Measurements from ENCODE around the gene SEMA6D. TPM values are rescaled to one million over a fixed set of nuclear protein-coding genes. Genes with fewer than 3 reads are reported as not detected.

SEMA6D gene
- total RNA-seq, 1 donor from 2014 or later: 1.8 TPM

DNA sequence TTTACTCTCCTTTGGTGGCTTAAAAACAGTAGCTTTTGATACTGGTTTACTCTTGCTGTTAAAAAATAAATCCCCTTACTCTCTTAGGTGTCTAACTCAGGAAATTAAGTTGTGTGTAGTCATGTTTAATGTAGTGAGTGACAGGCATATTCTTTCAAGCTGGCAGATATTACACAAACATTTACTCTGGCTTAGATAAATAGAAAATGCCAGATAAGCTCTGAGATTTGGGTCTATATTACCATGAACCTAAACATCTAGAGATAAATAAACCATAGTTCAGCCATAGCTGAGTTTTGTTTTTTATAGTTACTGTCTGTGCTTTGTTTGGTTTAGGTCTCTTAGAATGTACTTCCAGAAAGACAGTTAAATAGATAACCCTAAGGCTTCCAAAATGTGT is 2.4 kb downstream of the SEMA6D start:
- TF ChIP-seq, protein P1, sequence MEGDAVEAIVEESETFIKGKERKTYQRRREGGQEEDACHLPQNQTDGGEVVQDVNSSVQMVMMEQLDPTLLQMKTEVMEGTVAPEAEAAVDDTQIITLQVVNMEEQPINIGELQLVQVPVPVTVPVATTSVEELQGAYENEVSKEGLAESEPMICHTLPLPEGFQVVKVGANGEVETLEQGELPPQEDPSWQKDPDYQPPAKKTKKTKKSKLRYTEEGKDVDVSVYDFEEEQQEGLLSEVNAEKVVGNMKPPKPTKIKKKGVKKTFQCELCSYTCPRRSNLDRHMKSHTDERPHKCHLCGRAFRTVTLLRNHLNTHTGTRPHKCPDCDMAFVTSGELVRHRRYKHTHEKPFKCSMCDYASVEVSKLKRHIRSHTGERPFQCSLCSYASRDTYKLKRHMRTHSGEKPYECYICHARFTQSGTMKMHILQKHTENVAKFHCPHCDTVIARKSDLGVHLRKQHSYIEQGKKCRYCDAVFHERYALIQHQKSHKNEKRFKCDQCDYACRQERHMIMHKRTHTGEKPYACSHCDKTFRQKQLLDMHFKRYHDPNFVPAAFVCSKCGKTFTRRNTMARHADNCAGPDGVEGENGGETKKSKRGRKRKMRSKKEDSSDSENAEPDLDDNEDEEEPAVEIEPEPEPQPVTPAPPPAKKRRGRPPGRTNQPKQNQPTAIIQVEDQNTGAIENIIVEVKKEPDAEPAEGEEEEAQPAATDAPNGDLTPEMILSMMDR (IDR thresholded peaks at IDR 0.05; ENCODE audit: insufficient read depth, low read length, poor library complexity, severe bottlenecking): no peak
- Histone ChIP-seq H3K27me3 (ENCODE audit: control insufficient read depth, insufficient read depth, low read length) (no peaks in the 10 kb centered on the region), H3K4me3 (ENCODE audit: low read depth, low read length) (no peak overlapping the region), H3K36me3 (ENCODE audit: control insufficient read depth, insufficient read depth, low read length) (no peaks in the 10 kb centered on the region)
- DNase-seq (ENCODE audit: low read depth): no peak

DNA sequence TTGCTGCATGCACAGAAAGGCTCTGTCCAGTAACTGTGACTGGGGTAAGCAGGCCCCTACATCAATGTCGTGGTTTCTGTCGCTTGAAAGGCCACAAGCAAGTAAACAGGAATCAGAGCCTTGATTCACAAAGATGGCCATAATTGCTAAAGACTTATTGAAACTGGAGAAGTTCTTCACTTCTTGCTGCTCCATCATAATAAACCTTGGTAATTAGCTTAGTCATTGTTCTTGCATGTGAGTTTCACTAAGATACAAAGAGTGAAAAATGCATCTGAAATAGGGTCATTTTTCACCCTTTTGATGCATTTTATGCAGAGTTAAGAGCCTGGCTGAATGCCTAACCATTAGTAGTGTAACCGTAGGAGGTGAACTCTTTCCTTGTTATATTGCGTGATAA is 3.2 kb downstream of the SEMA6D start:
- no peak for DNase-seq (ENCODE audit: low read depth)
- TF ChIP-seq, protein P1 (IDR thresholded peaks at IDR 0.05; ENCODE audit: insufficient read depth, low read length, poor library complexity, severe bottlenecking): no peak
- no peaks in the 10 kb centered on the region for H3K36me3 ChIP-seq (ENCODE audit: control insufficient read depth, insufficient read depth, low read length)
- H3K4me3 ChIP-seq (ENCODE audit: low read depth, low read length): no peak overlapping the region
- H3K27me3 ChIP-seq (ENCODE audit: control insufficient read depth, insufficient read depth, low read length): no peaks in the 10 kb centered on the region

DNA sequence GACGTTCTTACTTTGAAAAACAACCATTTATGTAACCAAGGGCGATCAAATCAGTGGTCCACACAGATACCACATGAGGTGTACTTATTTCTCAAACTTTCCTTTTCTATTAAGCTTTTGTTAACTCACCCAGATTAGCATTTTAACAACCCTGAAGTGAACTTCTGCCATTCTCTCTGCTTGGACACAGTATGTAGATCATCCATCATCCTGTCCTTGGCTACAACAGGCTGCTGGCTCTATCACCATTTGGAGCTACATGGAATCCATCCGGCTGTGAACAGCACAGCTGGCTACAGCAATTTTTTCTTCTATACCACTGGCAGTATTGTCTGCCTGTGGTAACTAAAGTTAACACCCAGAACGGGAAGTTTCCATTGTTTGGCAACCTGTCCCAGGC is 4.4 kb downstream of the SEMA6D start:
- DNase-seq (ENCODE audit: low read depth): no peak
- Histone ChIP-seq H3K27me3 (ENCODE audit: control insufficient read depth, insufficient read depth, low read length) (no peaks in the 10 kb centered on the region), H3K4me3 (ENCODE audit: low read depth, low read length) (no peak overlapping the region), H3K36me3 (ENCODE audit: control insufficient read depth, insufficient read depth, low read length) (no peaks in the 10 kb centered on the region)
- TF ChIP-seq, protein P1 (IDR thresholded peaks at IDR 0.05; ENCODE audit: insufficient read depth, low read length, poor library complexity, severe bottlenecking): no peak

DNA sequence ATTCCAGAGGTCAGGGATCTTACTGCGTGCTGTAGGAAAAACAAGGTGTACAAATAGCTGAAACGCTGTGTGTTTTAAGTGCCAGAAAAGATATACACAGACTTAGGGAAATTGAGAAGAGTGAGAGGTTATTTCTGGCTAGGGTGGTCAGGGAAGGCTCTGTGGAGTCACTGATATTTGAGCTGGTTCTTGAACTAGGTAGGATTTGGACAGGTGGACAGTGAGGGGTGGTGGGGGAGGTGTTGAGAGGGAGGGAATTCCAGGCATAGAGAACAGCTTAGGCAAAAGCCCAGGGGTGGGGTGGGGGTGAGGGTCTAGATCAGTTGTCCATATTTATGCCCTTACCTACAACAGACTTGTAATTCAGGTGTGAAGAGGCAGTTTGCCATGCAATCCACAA is 7.0 kb downstream of the SEMA6D start:
- TF ChIP-seq, protein P1 (IDR thresholded peaks at IDR 0.05; ENCODE audit: insufficient read depth, low read length, poor library complexity, severe bottlenecking): no peak
- no peaks in the 10 kb centered on the region for H3K27me3 ChIP-seq (ENCODE audit: control insufficient read depth, insufficient read depth, low read length)
- H3K36me3 ChIP-seq (ENCODE audit: control insufficient read depth, insufficient read depth, low read length): no peaks in the 10 kb centered on the region
- DNase-seq (ENCODE audit: low read depth): no peak
- no peak overlapping the region for H3K4me3 ChIP-seq (ENCODE audit: low read depth, low read length)

DNA sequence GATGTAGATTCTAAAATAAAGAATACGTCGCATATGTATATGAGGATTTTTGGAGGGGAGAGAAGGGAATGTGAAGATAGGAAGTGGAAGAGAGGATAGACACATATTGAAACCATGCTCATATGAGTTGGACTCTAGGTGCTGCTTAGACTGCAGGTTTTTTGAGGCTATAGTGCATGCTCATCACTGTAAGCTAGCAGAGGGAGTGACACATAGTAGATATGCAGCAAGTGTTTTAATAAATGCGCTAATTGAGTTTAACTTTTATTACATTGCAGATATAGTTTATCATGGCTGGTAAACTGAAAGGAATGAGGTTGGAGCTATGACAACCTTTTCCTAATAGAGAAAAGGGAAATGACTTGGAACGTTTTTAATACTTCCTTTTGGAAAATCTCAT is 7.7 kb downstream of the SEMA6D start:
- Histone ChIP-seq H3K36me3 (ENCODE audit: control insufficient read depth, insufficient read depth, low read length) (no peaks in the 10 kb centered on the region), H3K27me3 (ENCODE audit: control insufficient read depth, insufficient read depth, low read length) (no peaks in the 10 kb centered on the region), H3K4me3 (ENCODE audit: low read depth, low read length) (no peak overlapping the region)
- TF ChIP-seq, protein P1 (IDR thresholded peaks at IDR 0.05; ENCODE audit: insufficient read depth, low read length, poor library complexity, severe bottlenecking): no peak
- DNase-seq (ENCODE audit: low read depth): no peak

DNA sequence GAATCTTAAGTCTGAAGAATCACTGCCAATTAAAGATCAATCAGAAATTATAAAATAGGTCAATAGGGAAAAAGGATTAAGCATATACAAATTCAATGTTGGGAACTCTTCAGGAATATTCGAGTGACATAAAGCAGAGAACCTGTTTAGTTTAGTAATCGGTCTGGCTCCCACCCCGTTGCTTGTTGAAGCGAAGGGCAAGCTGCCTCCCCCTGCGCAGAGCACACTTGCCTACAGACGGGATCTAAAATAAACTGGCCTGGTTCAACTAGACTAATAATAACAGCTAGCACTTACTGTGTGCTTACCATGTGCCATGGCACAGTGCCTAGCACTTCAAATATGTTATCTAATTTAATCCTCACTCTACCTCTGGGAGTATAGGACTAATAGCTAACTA is 8.6 kb downstream of the SEMA6D start:
- no peak for DNase-seq (ENCODE audit: low read depth)
- Histone ChIP-seq H3K36me3 (ENCODE audit: control insufficient read depth, insufficient read depth, low read length) (no peaks in the 10 kb centered on the region), H3K4me3 (ENCODE audit: low read depth, low read length) (no peak overlapping the region), H3K27me3 (ENCODE audit: control insufficient read depth, insufficient read depth, low read length) (no peaks in the 10 kb centered on the region)
- TF ChIP-seq, protein P1 (IDR thresholded peaks at IDR 0.05; ENCODE audit: insufficient read depth, low read length, poor library complexity, severe bottlenecking): no peak

Data from kidney epithelial cell (primary cell).